Stimulated activated CD4-positive, alpha-beta T cell treated with anti-CD3 and anti-CD28 coated beads, Interleukin-4, amount 100 ng/mL, for 24 hours (primary cell): ENCODE measurements around the gene CPA1.

Source experiments
- DNase-seq: peaks from one replicate; pipeline ENCODE4 v3.0.0-alpha.2; 2020

Gene CPA1

DNA sequence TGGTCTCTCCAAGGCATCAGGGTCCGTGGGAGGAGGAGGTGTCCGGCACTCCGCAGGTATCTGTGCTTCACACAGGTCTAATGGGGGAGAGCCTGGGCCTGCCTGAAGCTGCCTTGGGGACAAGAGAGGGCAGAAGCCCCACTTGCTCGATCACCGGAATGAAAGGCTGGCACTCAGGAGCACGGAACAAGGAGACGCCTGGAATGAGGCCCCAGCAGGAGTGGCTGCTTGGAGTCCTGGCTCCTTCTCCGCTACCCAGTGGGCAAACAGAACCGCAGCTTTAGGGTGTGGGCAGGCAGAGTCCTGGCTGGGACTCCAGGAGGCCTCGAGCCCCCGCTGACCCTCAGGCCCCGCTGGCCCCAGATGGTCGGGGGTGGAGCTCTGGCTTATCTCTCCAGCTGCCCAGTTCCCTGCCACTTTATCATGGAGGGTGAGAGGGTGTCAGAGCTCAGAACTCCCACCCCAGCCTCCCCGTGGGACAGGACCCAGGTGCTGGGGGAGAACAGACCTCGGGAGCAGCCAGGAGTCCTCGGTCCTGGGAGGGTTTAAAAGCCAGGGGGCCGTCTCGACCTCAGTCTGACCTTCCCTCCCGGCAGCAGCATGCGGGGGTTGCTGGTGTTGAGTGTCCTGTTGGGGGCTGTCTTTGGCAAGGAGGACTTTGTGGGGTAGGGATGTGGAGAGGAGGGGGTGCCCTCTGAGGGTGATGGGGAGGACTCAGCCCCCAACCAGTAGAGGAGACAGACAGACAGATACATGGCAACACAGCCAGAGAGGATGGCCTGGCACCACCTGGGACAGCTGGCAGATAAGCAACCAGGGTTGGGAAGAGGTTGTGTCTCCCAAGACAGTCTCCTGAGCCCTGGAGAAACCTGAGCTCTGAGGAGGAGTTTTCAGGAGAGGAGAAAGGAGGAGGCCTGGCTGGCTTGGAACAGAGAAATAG lies at the start of gene CPA1:
Gene CPA1 (plus strand): TSS at position 574 of the 940 bp plus-strand sequence. CDS start 27 bp downstream, at position 601.
- DNase-seq = no peak

- no peak for DNase-seq
Observed at GRCh38 chr7:130332259-130333053, 47.8 kb upstream of the CPA1 start.

DNA sequence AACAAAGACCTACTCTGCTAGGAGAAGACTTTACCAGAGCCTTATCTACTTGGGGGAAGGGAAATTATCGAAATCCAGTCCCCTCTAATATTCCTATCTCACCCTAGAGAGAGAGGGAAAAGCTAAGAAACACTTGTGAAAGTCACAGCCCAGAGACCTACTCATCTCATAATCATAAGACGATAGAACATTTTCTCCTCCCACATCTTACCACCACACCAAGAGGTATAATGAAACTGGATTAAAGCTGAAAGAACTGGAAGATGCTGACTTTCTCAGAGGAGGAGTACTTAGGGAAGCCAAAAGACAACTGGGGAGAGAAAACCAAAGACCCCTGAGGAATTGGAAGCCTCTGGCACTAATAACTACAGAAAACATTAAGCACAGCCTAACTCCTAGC lies 46.5 kb upstream of the CPA1 start:
- no peak for DNase-seq

DNA sequence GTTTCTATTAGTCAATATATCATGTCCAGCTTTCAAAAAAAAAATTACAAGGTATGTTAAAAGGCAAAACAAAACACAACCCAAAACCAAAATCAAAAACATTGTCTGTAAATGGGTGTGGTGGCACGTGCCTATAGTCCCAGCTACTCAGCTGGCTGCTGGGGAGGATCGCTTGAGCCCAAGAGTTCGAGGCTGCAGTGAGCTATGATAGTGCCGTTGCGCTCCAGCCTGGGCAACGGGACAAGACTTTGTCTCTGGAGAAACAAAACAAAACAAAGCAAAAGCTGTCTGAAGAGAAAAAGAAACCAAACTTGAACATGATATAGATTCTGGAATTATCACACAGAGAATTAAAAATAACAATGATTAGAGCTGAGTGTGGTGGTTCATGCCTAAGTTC lies 46.0 kb upstream of the CPA1 start:
- no peak for DNase-seq

DNA sequence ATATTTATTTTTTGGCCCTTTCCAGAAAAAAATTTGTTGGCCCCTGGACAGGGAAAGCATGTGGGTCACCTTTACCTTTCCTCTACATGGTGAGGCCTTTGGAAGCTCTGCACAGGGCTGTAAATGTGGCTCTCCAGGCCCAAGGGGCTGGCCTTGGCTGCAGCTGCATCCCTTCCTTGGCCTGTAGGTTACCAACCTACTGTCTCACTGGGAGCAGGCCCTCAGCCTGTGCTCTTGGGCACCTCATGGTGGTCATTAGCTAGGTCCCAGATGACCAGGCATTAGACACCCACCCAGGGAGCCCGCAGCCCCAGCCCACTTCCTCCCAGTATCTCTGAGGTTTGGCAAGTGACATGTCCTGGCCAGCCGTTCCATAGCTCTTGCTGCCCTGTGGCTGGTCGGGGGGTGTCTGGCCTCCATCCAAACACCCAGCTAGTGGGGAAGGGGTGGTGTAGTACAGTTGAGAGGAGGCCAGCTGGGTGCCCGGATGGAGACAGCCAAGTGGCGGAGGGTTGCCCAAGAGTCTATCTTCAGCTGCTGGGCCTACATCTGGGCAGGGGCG lies 42.8 kb upstream of the CPA1 start:
- DNase-seq = no peak

DNA sequence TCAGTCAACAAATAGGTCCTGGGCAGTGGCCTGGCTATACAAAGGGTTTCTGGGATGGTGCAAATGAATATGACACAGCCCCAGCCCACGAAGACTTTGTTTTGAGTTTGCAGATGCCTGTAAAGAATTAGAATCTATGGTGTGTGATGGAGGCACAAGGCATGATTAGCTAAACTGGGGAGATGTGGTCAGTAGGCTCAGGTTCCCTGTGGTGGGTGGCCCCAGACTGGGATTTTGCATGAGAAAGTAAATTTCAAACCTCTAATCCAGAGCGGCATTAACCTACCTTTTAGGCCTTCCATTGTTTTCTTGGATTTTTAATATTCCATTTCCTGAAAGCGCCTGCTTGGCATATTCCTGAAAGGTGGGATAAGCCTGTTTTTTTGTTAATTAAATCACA lies 42.1 kb upstream of the CPA1 start:
- no peak for DNase-seq

GRCh38 chr7:130341882-130342281 lies 38.4 kb upstream of the CPA1 start:
- DNase-seq = no peak

GRCh38 chr7:130342701-130343380 lies 37.5 kb upstream of the CPA1 start:
- DNase-seq = no peak

DNA sequence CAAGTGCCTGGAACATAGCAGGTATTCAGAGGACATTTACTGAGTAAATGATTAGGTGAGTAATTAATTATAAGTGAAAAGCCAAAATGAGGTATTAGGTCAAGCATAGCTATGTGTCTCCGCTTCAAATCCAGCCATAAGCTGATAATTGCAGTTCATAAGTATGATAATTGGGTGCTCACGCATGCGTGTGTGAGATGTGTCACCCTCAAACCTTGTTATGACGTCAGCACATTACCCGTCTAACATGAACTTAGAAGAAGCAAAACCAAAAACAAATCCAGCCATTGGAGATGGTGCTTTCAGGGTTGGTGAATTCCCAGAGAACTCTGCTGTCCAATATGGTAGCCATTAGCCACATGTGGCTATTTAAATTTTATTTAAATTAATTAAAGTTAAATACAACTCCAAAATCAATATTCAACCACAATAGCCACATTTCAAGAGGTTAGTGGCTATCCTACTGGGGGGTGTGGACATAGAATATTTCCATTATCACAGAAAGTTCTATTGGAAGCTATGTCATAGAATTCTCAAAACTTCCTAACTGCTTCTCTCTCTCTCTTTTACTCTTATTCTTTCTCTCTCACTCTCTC lies 35.9 kb upstream of the CPA1 start, which contains the start of gene CPA5:
Gene CPA5 (plus strand): TSS at position 546 of the 596 bp plus-strand sequence. CDS start 1,670 bp downstream, outside the sequence.
- DNase-seq = no peak

GRCh38 chr7:130345136-130345535 lies 35.2 kb upstream of the CPA1 start:
- DNase-seq = no peak

DNA sequence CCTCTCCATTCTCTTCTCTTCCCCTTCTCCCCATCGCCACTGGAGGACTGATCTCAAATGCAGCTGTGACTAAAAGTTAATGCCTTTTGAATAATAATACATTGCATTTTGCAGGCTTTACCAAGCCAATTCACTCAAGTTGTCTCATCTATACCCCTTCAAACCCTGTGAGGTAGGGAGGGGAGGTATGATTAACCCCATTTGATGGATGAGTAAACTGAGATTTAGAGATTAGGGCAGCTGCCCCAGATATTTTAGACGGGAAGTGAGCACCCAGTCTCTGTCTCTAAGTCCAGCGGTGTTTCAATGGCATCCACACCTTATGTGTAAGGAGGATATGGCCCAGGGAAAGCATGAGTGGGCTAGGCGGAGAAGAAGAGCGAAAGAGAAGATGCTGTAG lies 34.6 kb upstream of the CPA1 start:
- no peak for DNase-seq

- no peak for DNase-seq
Observed at GRCh38 chr7:130346177-130346905, 34.0 kb upstream of the CPA1 start.

DNA sequence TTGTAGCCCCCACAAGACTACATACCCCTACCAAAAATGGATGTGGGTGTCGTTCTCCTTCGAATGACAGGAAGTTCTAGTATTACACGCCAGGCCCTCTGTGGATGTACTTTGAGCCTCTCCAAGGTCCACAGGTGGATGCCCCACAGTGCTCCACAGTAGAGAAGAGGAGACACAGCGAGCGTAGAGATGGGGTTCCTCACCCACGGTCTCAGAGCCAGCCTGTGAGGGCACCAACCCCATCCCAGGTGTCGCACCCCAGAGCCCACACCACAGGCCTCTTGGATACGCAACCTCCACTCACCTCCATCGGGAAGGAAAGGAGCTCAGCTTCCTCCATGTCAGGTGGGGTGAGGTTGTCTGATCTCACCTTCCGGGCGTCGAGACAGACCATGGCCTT lies 33.4 kb upstream of the CPA1 start:
- no peak for DNase-seq

GRCh38 chr7:130349911-130350782 lies 30.1 kb upstream of the CPA1 start:
- no peak for DNase-seq

DNA sequence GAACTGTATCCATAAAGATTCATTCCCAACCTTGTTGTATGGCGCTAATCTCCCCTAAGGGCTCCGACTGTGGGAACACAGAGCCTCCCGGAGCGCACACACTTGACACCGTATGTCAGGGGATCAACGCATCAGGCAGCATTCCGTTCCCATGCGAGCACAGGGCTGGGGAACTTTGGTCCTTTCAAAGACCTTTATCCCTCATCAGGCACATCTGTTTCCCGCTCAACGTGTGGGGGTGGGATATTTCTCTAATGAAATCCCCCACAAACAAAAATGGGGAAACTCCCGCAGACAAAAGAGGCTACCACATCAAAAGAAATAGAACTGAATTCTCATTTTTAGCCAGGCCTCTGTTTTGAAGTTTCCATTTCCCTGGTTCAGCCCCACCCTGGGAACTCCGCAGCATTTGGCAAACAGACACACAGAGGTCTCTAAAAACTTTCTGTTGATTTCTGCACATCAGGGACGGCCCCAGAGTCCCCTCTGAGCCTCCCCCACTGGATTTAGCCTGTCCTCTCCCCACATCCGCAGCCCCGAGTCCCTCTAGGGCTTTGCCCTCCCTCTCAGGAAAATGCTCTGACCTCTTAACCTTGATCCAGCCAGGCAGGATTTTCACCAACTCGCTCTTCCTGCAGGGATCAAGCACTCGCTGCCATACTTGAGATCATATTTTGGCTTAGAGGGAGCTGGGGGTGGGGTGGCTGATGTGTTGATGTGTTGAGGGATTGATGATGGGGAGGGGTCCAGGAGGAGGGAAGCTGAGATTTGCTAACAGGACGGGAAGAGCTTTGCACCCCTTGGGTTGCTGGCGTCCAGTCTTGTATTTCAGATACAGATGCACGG lies 29.1 kb upstream of the CPA1 start:
- DNase-seq = no peak

- no peak for DNase-seq
Observed at GRCh38 chr7:130351791-130352090, 28.6 kb upstream of the CPA1 start.

- DNase-seq = no peak
Observed at GRCh38 chr7:130352194-130353074, 27.9 kb upstream of the CPA1 start.

DNA sequence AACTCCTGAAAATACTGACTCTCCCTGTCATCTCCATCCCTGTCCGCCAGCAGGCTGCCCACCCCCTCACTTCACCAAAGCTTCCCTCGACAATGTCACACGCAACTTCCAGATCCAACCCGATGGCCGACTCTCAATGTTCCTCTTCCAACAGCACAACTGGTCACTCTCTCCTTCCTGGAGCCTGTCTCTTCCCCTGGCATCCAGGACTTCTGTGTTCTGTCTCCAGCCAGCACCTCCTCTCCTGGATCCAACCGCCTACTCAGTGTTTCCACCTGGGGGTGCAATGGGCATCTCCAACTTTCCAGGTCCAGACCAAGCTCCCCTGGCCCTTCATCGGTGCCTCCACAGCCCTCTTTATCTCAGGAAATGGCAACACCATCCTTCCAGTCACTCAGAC lies 27.1 kb upstream of the CPA1 start:
- DNase-seq = no peak
